ENCODE measurements around the gene DENND1A. TPM values are rescaled to one million over a fixed set of nuclear protein-coding genes. Genes with fewer than 3 reads are reported as not detected.
A peak's percentile ranks its signal among the peaks of the same experiment; 100 is the strongest.

DENND1A gene
- total and polyA plus RNA-seq, 11 donors: 9.8 to 24.0 (median 14.7) TPM

DNA sequence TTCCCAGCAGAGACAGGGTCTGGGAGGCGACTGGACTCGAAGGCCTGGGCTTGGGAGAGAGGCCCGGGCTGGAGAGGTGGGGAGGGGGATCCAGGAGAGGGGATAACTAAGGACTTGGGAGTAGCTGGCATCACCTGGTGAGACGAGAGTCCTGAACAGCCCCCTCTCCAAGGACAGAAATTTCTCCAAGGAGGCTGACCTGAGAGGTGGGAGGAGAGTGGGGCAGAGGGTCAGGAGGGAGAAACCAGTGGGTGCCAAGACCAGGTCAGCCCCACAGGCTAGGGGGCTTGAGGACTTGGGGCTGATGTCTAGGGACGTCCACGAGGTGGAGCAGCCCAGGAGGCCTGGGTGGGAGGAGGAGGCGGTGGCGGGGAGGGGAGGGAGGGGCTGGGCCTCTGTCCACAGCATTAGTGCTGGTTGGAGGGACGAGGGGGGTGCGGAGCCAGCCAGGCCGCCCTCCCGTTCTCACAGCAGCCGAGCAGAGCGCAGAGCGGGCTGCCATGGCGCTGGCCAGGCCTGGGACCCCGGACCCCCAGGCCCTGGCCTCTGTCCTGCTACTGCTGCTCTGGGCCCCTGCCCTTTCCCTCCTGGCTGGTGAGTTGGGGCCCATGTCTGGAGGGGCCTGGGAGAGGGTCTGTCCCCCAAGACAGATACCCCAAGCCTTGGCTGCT is 574.0 kb downstream of the DENND1A start, which contains the start of gene CRB2:
TSS of gene CRB2 (plus strand) at position 437 of the 671 bp plus-strand sequence. CDS start at position 501, 64 bp downstream.
- Histone ChIP-seq H3K27me3 (peaks cover 0 to 33% (median 5%) of the 10 kb centered on the region in 9 donors), H3K36me3 (no peaks in the 10 kb centered on the region), H3K4me3 (no peak within 1 kb of the TSS), H3K27ac (no peak within 1 kb of the TSS), H3K9me3 (no peaks in the 10 kb centered on the region), H3K4me1 (peaks cover 0 to 9% (median 3%) of the 10 kb centered on the region in 12 donors)
- DNase-seq: no peak
- TF ChIP-seq POLR2A (IDR thresholded peaks at IDR 0.05): no peak
- TF ChIP-seq, protein P1, sequence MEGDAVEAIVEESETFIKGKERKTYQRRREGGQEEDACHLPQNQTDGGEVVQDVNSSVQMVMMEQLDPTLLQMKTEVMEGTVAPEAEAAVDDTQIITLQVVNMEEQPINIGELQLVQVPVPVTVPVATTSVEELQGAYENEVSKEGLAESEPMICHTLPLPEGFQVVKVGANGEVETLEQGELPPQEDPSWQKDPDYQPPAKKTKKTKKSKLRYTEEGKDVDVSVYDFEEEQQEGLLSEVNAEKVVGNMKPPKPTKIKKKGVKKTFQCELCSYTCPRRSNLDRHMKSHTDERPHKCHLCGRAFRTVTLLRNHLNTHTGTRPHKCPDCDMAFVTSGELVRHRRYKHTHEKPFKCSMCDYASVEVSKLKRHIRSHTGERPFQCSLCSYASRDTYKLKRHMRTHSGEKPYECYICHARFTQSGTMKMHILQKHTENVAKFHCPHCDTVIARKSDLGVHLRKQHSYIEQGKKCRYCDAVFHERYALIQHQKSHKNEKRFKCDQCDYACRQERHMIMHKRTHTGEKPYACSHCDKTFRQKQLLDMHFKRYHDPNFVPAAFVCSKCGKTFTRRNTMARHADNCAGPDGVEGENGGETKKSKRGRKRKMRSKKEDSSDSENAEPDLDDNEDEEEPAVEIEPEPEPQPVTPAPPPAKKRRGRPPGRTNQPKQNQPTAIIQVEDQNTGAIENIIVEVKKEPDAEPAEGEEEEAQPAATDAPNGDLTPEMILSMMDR (IDR thresholded peaks at IDR 0.05): no peak
- no peak for ATAC-seq
- WGBS, 4 donors: 51 to 75% (median 69%) methylated on average over 8 to 17 of the region's 17 CpGs
- intact Hi-C loops (cut with DNase I): loop anchor here in 2 of 10 donors (2.0 to 10.0 kb wide), 2 partner anchors 29 to 891 kb away; no protein-coding TSS in a partner anchor

DNA sequence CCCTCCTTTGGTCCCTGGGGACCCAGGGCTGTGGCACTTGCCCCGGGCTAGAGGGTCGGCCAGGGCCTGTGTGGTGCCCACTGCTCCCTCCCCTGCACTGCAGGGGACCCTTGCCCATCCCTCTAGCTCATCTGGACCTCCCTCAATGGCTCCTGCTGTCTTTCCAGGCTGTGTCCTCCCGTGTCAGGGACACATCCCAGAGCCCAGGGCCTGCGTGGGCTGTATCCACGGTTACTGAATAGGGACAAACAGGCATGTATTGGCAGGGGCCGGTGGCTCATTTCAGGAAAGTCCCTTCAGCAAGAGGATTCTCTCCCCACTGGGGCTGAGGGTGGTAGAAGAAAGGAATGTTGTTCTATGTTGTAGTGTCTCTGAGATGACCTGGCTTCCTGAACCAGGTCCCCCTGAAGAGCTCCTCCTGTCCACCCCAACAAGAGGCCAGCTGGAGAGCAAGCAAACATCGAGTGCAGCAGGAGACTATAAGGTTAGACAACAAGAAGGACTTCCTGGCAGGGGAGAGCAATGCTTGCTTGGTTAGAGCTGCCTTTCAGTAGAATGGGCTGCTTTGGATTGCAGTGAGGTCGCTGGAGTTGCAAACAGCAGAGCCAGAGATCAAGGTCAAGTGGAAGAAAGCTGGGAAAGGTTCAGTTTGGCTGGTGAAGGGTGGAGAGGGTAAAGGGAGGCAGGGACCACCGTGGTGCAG is 575.0 kb downstream of the DENND1A start:
- DNase-seq: no peak
- no peak overlapping the region for H3K27ac ChIP-seq
- H3K4me3 ChIP-seq: no peak overlapping the region
- peaks cover 0 to 11% (median 3%) of the 10 kb centered on the region in 12 donors for H3K4me1 ChIP-seq
- TF ChIP-seq, protein P1 (IDR thresholded peaks at IDR 0.05): no peak
- TF ChIP-seq POLR2A (IDR thresholded peaks at IDR 0.05): no peak
- H3K9me3 ChIP-seq: no peaks in the 10 kb centered on the region
- WGBS, 4 donors: 31 to 49% (median 37%) methylated on average over 7 to 9 of the region's 9 CpGs
- H3K36me3 ChIP-seq: no peaks in the 10 kb centered on the region
- intact Hi-C loops (cut with DNase I): loop anchor here in 7 of 10 donors (1.0 to 10.0 kb wide), 6 partner anchors 30 to 890 kb away; no protein-coding TSS in a partner anchor
- no peak for ATAC-seq
- H3K27me3 ChIP-seq: peaks cover 0 to 25% (median 5%) of the 10 kb centered on the region in 9 donors

DNA sequence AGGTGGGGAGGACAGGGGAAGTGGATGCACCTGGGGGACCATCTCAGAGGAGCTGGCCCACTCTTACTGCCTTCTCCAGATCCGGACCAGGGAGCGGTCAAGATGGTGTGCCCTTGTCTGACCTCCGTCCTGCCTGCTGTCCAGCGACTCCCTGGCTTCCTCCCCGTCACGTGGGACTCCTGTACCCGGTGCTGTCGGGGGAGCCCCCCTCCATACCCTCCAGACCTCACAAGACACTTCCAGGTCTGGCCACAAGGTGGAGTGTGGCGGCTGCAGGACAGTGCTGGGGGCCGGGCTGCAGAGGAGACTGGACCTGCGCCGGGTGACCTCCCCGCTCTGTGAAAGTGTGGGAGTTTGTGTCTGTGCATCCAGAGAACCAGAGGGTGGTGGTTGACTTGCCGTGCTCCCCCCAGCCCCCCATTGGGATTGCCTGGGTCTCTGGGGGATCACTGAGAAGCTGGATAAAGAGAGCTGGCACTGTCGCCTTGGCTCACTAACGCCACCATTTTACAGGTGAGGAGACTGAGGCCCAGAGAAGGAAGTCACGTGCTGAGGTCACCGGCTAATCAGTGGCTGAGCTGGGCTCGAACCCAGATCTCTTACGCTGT is 575.8 kb downstream of the DENND1A start:
- H3K4me1 ChIP-seq: peaks cover 0 to 15% (median 3%) of the 10 kb centered on the region in 12 donors
- TF ChIP-seq, protein P1 (IDR thresholded peaks at IDR 0.05): peak; percentile 70 to 86 (median 79)
- no peak for TF ChIP-seq POLR2A (IDR thresholded peaks at IDR 0.05)
- no peaks in the 10 kb centered on the region for H3K9me3 ChIP-seq
- 19 to 29% (median 22%) methylated on average over 9 to 20 of the region's 20 CpGs for WGBS, 4 donors
- peak in 4 of 5 donors; percentile 49 to 69 (median 55) for DNase-seq
- H3K27ac ChIP-seq: no peak overlapping the region
- ATAC-seq: peak in 3 of 4 donors; percentile 71 to 78 (median 77)
- no peak overlapping the region for H3K4me3 ChIP-seq
- no peaks in the 10 kb centered on the region for H3K36me3 ChIP-seq
- peaks cover 0 to 32% (median 7%) of the 10 kb centered on the region in 9 donors for H3K27me3 ChIP-seq
- intact Hi-C loops (cut with DNase I): loop anchor here in 7 of 10 donors (1.0 to 10.0 kb wide), 6 partner anchors 31 to 889 kb away; no protein-coding TSS in a partner anchor

Measured in heart left ventricle (tissue), 16 donors.